Esophagus muscularis mucosa (tissue), 4 donors: ENCODE results near the gene HELZ2. TPM values are rescaled to one million over a fixed set of nuclear protein-coding genes. Genes with fewer than 3 reads are reported as not detected.

Source experiments
- DNase-seq: peaks from one replicate; pipeline ENCODE4 v3.0.0-alpha.2; 2017; ENCODE audit errors: extremely low spot score
- H3K27ac ChIP-seq, 4 donors: fragments of 200-600 bp; sonication (generic); replicated peaks in 1 of 4; 1 replicate in 3 of 4; 2 replicates in 1 of 4; pipeline ENCODE4 v1.5.1; 2016 to 2019; ENCODE audit warnings: mild to moderate bottlenecking in 1 of 4
- H3K27me3 ChIP-seq, 4 donors: fragments of 200-600 bp; sonication (generic); one replicate each; pipeline versions ENCODE4 v1.5.1 to v1.6.0; 2016 to 2019
- H3K36me3 ChIP-seq, 4 donors: fragments of 200-600 bp; sonication (generic); one replicate each; pipeline ENCODE4 v1.5.1; 2016 to 2019
- H3K4me1 ChIP-seq, 4 donors: fragments of 200-600 bp; sonication (generic); one replicate each; pipeline ENCODE4 v1.5.1; 2016 to 2019
- H3K4me3 ChIP-seq, 4 donors: fragments of 200-600 bp; sonication (generic); 1 replicate in 2 of 4; 2 replicates in 2 of 4; pipeline ENCODE4 v1.5.1; 2016 to 2019; ENCODE audit warnings: mild to moderate bottlenecking in 4 of 4, moderate library complexity in 1 of 4
- H3K9me3 ChIP-seq, 4 donors: fragments of 200-600 bp; sonication (generic); 1 replicate in 3 of 4; 2 replicates in 1 of 4; pipeline ENCODE4 v1.5.1; 2016 to 2019
- CTCF ChIP-seq, 3 experiments: fragments of 200-600 bp in 2 of 3; fragments of 450-650 bp in 1 of 3; sonication (generic) in 2 of 3; IDR thresholded peaks; one replicate each; pipeline ENCODE4 v1.5.1; 2017 to 2019; ENCODE audit warnings: antibody characterized with exemption in 3 of 3, mild to moderate bottlenecking in 2 of 3, moderate library complexity in 1 of 3
- EP300 ChIP-seq: sonication (generic); formaldehyde crosslinking; IDR thresholded peaks from one replicate; pipeline ENCODE4 v1.6.1; 2017; ENCODE audit warnings: antibody characterized with exemption
- POLR2A ChIP-seq: fragments of 450-650 bp; IDR thresholded peaks from one replicate; pipeline ENCODE4 v1.6.1; 2017; ENCODE audit warnings: antibody characterized with exemption, moderate library complexity, mild to moderate bottlenecking, low read depth
- POLR2AphosphoS5 ChIP-seq, 2 donors: sonication (generic); formaldehyde crosslinking; IDR thresholded peaks; one replicate each; pipeline ENCODE4 v1.6.1; 2017; ENCODE audit warnings: antibody characterized with exemption in 2 of 2
- WGBS: methylation state at CpG from one replicate; pipeline ENCODE4 v1.1.5; 2018; 5-methylcytosine and 5-hydroxymethylcytosine counted together
- intact Hi-C: fragments of 100-400 bp; cut with DNase I; formaldehyde crosslinking; loops from one replicate; pipeline ENCODE4 v1.15.1; 2023
- total RNA-seq, 4 donors: library from RNA; depleted of rRNA; stranded (reverse); fragments of >200 nt; gene quantifications; one replicate each; pipeline versions ENCODE4 v1.1.0 to v1.2.1, GENCODE V29; 2016

Gene HELZ2
- total RNA-seq, 4 donors from 2014 or later: 19.5 to 36.9 (median 30.3) TPM

GRCh38 chr20:63567136-63567385, 7.0 kb downstream of the HELZ2 start:
- Histone ChIP-seq H3K27ac (no peak overlapping the region), H3K36me3 (peaks cover 9 to 73% (median 60%) of the 10 kb centered on the region in 4 donors), H3K4me1 (peaks cover 0 to 8% (median 5%) of the 10 kb centered on the region in 4 donors), H3K4me3 (no peak overlapping the region), H3K9me3 (no peaks in the 10 kb centered on the region), H3K27me3 (no peaks in the 10 kb centered on the region)
- TF ChIP-seq POLR2A: no peak
- TF ChIP-seq EP300: no peak
- TF ChIP-seq CTCF (IDR thresholded peaks at IDR 0.05): no peak
- TF ChIP-seq POLR2AphosphoS5 (IDR thresholded peaks at IDR 0.05): no peak
- DNase-seq: no peak
- 93% methylated on average over 22 of the region's 22 CpGs for WGBS
- intact Hi-C loops: no loop called here

GRCh38 chr20:63566395-63567135, 7.5 kb downstream of the HELZ2 start:
- H3K27me3 ChIP-seq: no peaks in the 10 kb centered on the region
- peaks cover 0 to 7% (median 3%) of the 10 kb centered on the region in 4 donors for H3K4me1 ChIP-seq
- intact Hi-C loops: no loop called here
- TF ChIP-seq EP300 (no peak), POLR2AphosphoS5 (IDR thresholded peaks at IDR 0.05) (no peak), CTCF (IDR thresholded peaks at IDR 0.05) (no peak), POLR2A (no peak)
- H3K27ac ChIP-seq: no peak overlapping the region
- no peaks in the 10 kb centered on the region for H3K9me3 ChIP-seq
- WGBS: 94% methylated on average over 26 of the region's 46 CpGs
- no peak for DNase-seq
- no peak overlapping the region for H3K4me3 ChIP-seq
- peaks cover 13 to 76% (median 62%) of the 10 kb centered on the region in 4 donors for H3K36me3 ChIP-seq

GRCh38 chr20:63565699-63566335, 8.2 kb downstream of the HELZ2 start:
- Histone ChIP-seq H3K27ac (no peak overlapping the region), H3K36me3 (peaks cover 18 to 83% (median 69%) of the 10 kb centered on the region in 4 donors), H3K4me1 (peaks cover 0 to 7% (median 3%) of the 10 kb centered on the region in 4 donors), H3K4me3 (no peak overlapping the region), H3K9me3 (no peaks in the 10 kb centered on the region), H3K27me3 (no peaks in the 10 kb centered on the region)
- intact Hi-C loops: no loop called here
- no peak for TF ChIP-seq CTCF (IDR thresholded peaks at IDR 0.05)
- no peak for TF ChIP-seq POLR2A
- TF ChIP-seq POLR2AphosphoS5 (IDR thresholded peaks at IDR 0.05): no peak
- TF ChIP-seq EP300: no peak
- no peak for DNase-seq
- WGBS: 96% methylated on average over 24 of the region's 43 CpGs

- no peak overlapping the region for H3K4me3 ChIP-seq
- peaks cover 0 to 7% (median 3%) of the 10 kb centered on the region in 4 donors for H3K4me1 ChIP-seq
- H3K27ac ChIP-seq: no peak overlapping the region
- no peak for TF ChIP-seq CTCF (IDR thresholded peaks at IDR 0.05)
- no peak for TF ChIP-seq POLR2AphosphoS5 (IDR thresholded peaks at IDR 0.05)
- no peak for TF ChIP-seq EP300
- no peak for TF ChIP-seq POLR2A
- 92% methylated on average over 37 of the region's 61 CpGs for WGBS
- no peaks in the 10 kb centered on the region for H3K27me3 ChIP-seq
- H3K36me3 ChIP-seq: peaks cover 22 to 90% (median 76%) of the 10 kb centered on the region in 4 donors
- no peak for DNase-seq
- H3K9me3 ChIP-seq: no peaks in the 10 kb centered on the region
- intact Hi-C loops: no loop called here
Measured at GRCh38 chr20:63565021-63565698, 8.9 kb downstream of the HELZ2 start.
